GM21723 (cell line): Measurements from ENCODE around the gene ANOS1.

Experiments used
- ATAC-seq: cut with Tn5 transposase; IDR thresholded peaks from one replicate; pipeline ENCODE4 v1.9.1; 2021; ENCODE audit warnings: mild to moderate bottlenecking, moderate library complexity; ENCODE audit not compliant: unreplicated experiment

ANOS1 gene

GRCh38 chrX:8717354-8717753, 14.6 kb downstream of the ANOS1 start:
- no peak for ATAC-seq

GRCh38 chrX:8714164-8714563, 17.8 kb downstream of the ANOS1 start:
- ATAC-seq: no peak

GRCh38 chrX:8711401-8711800, 20.5 kb downstream of the ANOS1 start:
- no peak for ATAC-seq

GRCh38 chrX:8704184-8704583, 27.8 kb downstream of the ANOS1 start:
- no peak for ATAC-seq

- no peak for ATAC-seq
Measured at GRCh38 chrX:8692871-8693270, 39.1 kb downstream of the ANOS1 start.

GRCh38 chrX:8689473-8689872, 42.5 kb downstream of the ANOS1 start:
- no peak for ATAC-seq

GRCh38 chrX:8688776-8689175, 43.2 kb downstream of the ANOS1 start:
- ATAC-seq: no peak

- ATAC-seq: no peak
Measured at GRCh38 chrX:8684201-8684965, 47.6 kb downstream of the ANOS1 start.

- no peak for ATAC-seq
Measured at GRCh38 chrX:8683687-8684086, 48.2 kb downstream of the ANOS1 start.

- no peak for ATAC-seq
Measured at GRCh38 chrX:8679550-8679949, 52.4 kb downstream of the ANOS1 start.

GRCh38 chrX:8675006-8675630, 56.8 kb downstream of the ANOS1 start:
- no peak for ATAC-seq

- no peak for ATAC-seq
Measured at GRCh38 chrX:8673201-8673600, 58.7 kb downstream of the ANOS1 start.

- no peak for ATAC-seq
Measured at GRCh38 chrX:8672176-8672575, 59.8 kb downstream of the ANOS1 start.

- ATAC-seq: no peak
Measured at GRCh38 chrX:8668813-8669212, 63.1 kb downstream of the ANOS1 start.

- ATAC-seq: no peak
Measured at GRCh38 chrX:8663325-8663724, 68.6 kb downstream of the ANOS1 start.

GRCh38 chrX:8657883-8658282, 74.1 kb downstream of the ANOS1 start:
- ATAC-seq: no peak

GRCh38 chrX:8653956-8654355, 78.0 kb downstream of the ANOS1 start:
- ATAC-seq: no peak

- ATAC-seq: no peak
Measured at GRCh38 chrX:8649969-8650368, 82.0 kb downstream of the ANOS1 start.

- no peak for ATAC-seq
Measured at GRCh38 chrX:8647176-8647575, 84.8 kb downstream of the ANOS1 start.

GRCh38 chrX:8639949-8640475, 91.9 kb downstream of the ANOS1 start:
- ATAC-seq: no peak

- ATAC-seq: no peak
Measured at GRCh38 chrX:8636497-8636896, 95.4 kb downstream of the ANOS1 start.

- ATAC-seq: no peak
Measured at GRCh38 chrX:8635812-8636211, 96.1 kb downstream of the ANOS1 start.
